ENCODE measurements around the gene MAP3K15. TPM values are rescaled to one million over a fixed set of nuclear protein-coding genes. Genes with fewer than 3 reads are reported as not detected.

The MAP3K15 gene
- total and polyA plus RNA-seq, 2 of the 13 experiments (the other 11 are each of a cell fraction or from before 2014, with no cell fraction given): 3.9 to 6.4 TPM

DNA sequence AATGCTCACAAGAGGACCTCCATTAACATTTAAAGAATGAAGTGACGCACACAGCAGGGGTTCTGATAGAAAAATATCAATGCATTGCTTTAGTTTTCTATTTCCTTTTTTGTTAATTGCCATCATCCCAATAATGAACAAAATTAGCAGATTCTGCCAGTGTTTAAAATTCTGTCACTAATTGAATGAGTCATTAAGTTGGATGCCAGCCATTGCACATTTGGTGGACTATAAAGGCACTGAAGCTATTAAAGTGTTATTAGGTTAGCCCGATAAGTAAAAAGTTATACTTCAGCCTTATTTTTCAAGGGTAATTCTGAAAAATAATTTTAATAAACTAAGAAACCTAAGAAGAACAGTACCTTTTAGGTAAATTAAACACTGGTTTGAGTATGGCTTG, 53.1 kb downstream of the MAP3K15 start:
- H3K79me2 ChIP-seq (ENCODE audit: insufficient read depth, low read length): no peaks in the 10 kb centered on the region
- 0 out of 5 replicates have a peak, but pooled peaks cover 0 to 5% of the 10 kb centered on the region in 2 experiments for H3K36me3 ChIP-seq (replicated peaks in 1 of 2; ENCODE audit: control insufficient read depth in 1 of 2, insufficient read depth in 2 of 2, low read length in 2 of 2)
- WGBS (ENCODE audit: low lambda C conversion rate): 95% methylated on average over 2 of the region's 2 CpGs
- no peak overlapping the region for H3K4me2 ChIP-seq (ENCODE audit: low read depth, low read length)
- no peaks in the 10 kb centered on the region for H3K27me3 ChIP-seq (ENCODE audit: control insufficient read depth in 1 of 2, insufficient read depth in 2 of 2, low read length in 2 of 2)
- CTCF ChIA-PET (ENCODE audit: low intra/inter-chr PET ratio, low total read pairs): no interaction called here
- intact Hi-C loops (cut with micrococcal nuclease; ENCODE audit: unreplicated experiment) (no loop called here), in situ Hi-C loops (cut with HindIII; ENCODE audit: extremely low pct_ligation_motif_present, low pct_unique_long_range_greater_than_20kb) (no loop called here)
- H3K4me1 ChIP-seq (ENCODE audit: insufficient read depth, low read length): no peaks in the 10 kb centered on the region
- no peak for DNase-seq (ENCODE audit: low spot score)
- no peak for FAIRE-seq
- H3K27ac ChIP-seq (ENCODE audit: extremely low read length, insufficient read depth, low read length): no peak overlapping the region
- no peak overlapping the region for H3K9ac ChIP-seq (ENCODE audit: insufficient read depth, low read depth, low read length)
- H3K4me3 ChIP-seq (replicated peaks in 1 of 3; ENCODE audit: insufficient read depth in 1 of 3, low read depth in 2 of 3, low read length in 3 of 3): no peak overlapping the region
- H4K20me1 ChIP-seq (ENCODE audit: insufficient read depth, low read length): no peaks in the 10 kb centered on the region
- no peak for ATAC-seq
- H3K9me3 ChIP-seq (ENCODE audit: low read length): no peaks in the 10 kb centered on the region
- no TSS peak for BruUV-seq (replicated peaks)
- POLR2A ChIA-PET: no interaction called here
- H2AFZ ChIP-seq (ENCODE audit: low read length): no peak overlapping the region
- TF ChIP-seq ELF4 (CRISPR knock-in tag; IDR thresholded peaks at IDR 0.05; ENCODE audit: borderline replicate concordance) (no peak), MAFG (CRISPR knock-in tag; IDR thresholded peaks at IDR 0.05) (no peak), NFE2 (CRISPR knock-in tag; IDR thresholded peaks at IDR 0.05) (no peak), ZNF614 (CRISPR knock-in tag; IDR thresholded peaks at IDR 0.05; ENCODE audit: borderline replicate concordance) (no peak), ZNF496 (CRISPR knock-in tag; IDR thresholded peaks at IDR 0.05; ENCODE audit: insufficient replicate concordance) (no peak), FOXA1 (IDR thresholded peaks at IDR 0.05) (no peak), FOXA1 (CRISPR knock-in tag; IDR thresholded peaks at IDR 0.05) (no peak), ZBTB1 (CRISPR knock-in tag; IDR thresholded peaks at IDR 0.05; ENCODE audit: borderline replicate concordance) (no peak), ZNF691 (CRISPR knock-in tag; IDR thresholded peaks at IDR 0.05; ENCODE audit: borderline replicate concordance, low read depth) (no peak), ATF7-NPFF (CRISPR knock-in tag; IDR thresholded peaks at IDR 0.05; ENCODE audit: low read depth) (no peak)
- TF ChIP-seq, protein P1, sequence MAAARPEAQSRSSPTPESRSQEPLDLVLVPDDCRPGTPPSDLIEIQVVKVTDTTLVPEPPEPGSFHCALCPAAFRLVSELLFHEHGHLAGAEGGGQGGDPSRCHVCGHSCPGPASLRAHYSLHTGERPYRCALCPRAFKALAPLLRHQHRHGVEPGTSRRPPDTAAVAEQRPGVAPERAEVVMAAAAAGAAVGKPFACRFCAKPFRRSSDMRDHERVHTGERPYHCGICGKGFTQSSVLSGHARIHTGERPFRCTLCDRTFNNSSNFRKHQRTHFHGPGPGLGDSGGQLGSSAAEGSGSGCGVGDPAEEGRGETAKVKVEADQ (CRISPR knock-in tag; IDR thresholded peaks at IDR 0.05; ENCODE audit: borderline replicate concordance): no peak
- TF ChIP-seq, protein P2, sequence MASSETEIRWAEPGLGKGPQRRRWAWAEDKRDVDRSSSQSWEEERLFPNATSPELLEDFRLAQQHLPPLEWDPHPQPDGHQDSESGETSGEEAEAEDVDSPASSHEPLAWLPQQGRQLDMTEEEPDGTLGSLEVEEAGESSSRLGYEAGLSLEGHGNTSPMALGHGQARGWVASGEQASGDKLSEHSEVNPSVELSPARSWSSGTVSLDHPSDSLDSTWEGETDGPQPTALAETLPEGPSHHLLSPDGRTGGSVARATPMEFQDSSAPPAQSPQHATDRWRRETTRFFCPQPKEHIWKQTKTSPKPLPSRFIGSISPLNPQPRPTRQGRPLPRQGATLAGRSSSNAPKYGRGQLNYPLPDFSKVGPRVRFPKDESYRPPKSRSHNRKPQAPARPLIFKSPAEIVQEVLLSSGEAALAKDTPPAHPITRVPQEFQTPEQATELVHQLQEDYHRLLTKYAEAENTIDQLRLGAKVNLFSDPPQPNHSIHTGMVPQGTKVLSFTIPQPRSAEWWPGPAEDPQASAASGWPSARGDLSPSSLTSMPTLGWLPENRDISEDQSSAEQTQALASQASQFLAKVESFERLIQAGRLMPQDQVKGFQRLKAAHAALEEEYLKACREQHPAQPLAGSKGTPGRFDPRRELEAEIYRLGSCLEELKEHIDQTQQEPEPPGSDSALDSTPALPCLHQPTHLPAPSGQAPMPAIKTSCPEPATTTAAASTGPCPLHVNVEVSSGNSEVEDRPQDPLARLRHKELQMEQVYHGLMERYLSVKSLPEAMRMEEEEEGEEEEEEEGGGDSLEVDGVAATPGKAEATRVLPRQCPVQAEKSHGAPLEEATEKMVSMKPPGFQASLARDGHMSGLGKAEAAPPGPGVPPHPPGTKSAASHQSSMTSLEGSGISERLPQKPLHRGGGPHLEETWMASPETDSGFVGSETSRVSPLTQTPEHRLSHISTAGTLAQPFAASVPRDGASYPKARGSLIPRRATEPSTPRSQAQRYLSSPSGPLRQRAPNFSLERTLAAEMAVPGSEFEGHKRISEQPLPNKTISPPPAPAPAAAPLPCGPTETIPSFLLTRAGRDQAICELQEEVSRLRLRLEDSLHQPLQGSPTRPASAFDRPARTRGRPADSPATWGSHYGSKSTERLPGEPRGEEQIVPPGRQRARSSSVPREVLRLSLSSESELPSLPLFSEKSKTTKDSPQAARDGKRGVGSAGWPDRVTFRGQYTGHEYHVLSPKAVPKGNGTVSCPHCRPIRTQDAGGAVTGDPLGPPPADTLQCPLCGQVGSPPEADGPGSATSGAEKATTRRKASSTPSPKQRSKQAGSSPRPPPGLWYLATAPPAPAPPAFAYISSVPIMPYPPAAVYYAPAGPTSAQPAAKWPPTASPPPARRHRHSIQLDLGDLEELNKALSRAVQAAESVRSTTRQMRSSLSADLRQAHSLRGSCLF (CRISPR knock-in tag; IDR thresholded peaks at IDR 0.05; ENCODE audit: borderline replicate concordance): no peak
- TF ChIP-seq, protein P3, sequence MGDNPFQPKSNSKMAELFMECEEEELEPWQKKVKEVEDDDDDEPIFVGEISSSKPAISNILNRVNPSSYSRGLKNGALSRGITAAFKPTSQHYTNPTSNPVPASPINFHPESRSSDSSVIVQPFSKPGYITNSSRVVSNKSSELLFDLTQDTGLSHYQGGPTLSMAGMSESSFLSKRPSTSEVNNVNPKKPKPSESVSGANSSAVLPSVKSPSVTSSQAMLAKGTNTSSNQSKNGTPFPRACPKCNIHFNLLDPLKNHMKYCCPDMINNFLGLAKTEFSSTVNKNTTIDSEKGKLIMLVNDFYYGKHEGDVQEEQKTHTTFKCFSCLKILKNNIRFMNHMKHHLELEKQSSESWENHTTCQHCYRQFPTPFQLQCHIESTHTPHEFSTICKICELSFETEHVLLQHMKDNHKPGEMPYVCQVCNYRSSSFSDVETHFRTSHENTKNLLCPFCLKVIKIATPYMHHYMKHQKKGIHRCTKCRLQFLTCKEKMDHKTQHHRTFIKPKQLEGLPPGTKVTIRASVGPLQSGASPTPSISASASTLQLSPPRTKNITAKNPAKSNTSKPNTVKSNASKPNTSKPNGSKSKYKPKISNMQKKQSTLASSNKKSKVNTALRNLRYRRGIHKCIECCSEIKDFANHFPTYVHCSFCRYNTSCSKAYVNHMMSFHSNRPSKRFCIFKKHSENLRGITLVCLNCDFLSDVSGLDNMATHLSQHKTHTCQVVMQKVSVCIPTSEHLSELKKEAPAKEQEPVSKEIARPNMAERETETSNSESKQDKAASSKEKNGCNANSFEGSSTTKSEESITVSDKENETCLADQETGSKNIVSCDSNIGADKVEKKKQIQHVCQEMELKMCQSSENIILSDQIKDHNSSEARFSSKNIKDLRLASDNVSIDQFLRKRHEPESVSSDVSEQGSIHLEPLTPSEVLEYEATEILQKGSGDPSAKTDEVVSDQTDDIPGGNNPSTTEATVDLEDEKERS (CRISPR knock-in tag; IDR thresholded peaks at IDR 0.05): no peak
- TF ChIP-seq, protein P4, sequence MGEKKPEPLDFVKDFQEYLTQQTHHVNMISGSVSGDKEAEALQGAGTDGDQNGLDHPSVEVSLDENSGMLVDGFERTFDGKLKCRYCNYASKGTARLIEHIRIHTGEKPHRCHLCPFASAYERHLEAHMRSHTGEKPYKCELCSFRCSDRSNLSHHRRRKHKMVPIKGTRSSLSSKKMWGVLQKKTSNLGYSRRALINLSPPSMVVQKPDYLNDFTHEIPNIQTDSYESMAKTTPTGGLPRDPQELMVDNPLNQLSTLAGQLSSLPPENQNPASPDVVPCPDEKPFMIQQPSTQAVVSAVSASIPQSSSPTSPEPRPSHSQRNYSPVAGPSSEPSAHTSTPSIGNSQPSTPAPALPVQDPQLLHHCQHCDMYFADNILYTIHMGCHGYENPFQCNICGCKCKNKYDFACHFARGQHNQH (CRISPR knock-in tag; IDR thresholded peaks at IDR 0.05): no peak
